SK-N-SH treated with all-trans-retinoic acid at 6 μM for 48 hours (cell line): ENCODE results near the gene STPG2.
"Not testable (repeated sequence)": the region's sequence is repeated elsewhere in the genome, so short reads cannot be mapped to it uniquely, and the experiment has no call there.

Experiments
- ATAC-seq: fragments of 200-7000 bp; cut with Tn5 transposase; 3 replicates; pipeline ENCODE4 v1.9.1; 2020; ENCODE audit warnings: mild to moderate bottlenecking, moderate library complexity
- ARNTL ChIP-seq: fragments of 450-650 bp; formaldehyde crosslinking; IDR thresholded peaks from 2 replicates; pipeline ENCODE4 v1.5.0; 2020; ENCODE audit warnings: low read depth, mild to moderate bottlenecking, moderate library complexity, borderline replicate concordance
- BACH2 ChIP-seq: fragments of 250-450 bp; sonication (Bioruptor Pico); IDR thresholded peaks from 2 replicates; pipeline ENCODE4 v1.9.0; 2021; ENCODE audit warnings: mild to moderate bottlenecking, borderline replicate concordance
- CREB5 ChIP-seq: fragments of 250-450 bp; sonication (Bioruptor Pico); IDR thresholded peaks from 2 replicates; pipeline ENCODE4 v1.5.1; 2020; ENCODE audit warnings: low read depth, mild to moderate bottlenecking, moderate library complexity
- CSDC2 ChIP-seq: fragments of 250-450 bp; sonication (Bioruptor Pico); IDR thresholded peaks from 2 replicates; pipeline ENCODE4 v1.5.0; 2020; ENCODE audit warnings: mild to moderate bottlenecking, moderate library complexity
- GLIS3 ChIP-seq: fragments of 250-450 bp; sonication (Bioruptor Pico); IDR thresholded peaks from 2 replicates; pipeline ENCODE4 v1.5.0; 2020; ENCODE audit warnings: mild to moderate bottlenecking, moderate library complexity
- PATZ1 ChIP-seq: fragments of 250-450 bp; sonication (Bioruptor Pico); IDR thresholded peaks from 2 replicates; pipeline ENCODE4 v1.8.0; 2020; ENCODE audit warnings: mild to moderate bottlenecking, moderate library complexity, borderline replicate concordance
- POU6F1 ChIP-seq: fragments of 250-450 bp; sonication (Bioruptor Pico); IDR thresholded peaks from 2 replicates; pipeline ENCODE4 v1.8.0; 2021; ENCODE audit warnings: low read depth, mild to moderate bottlenecking, moderate library complexity, borderline replicate concordance
- PPARA ChIP-seq: fragments of 250-450 bp; sonication (Bioruptor Pico); IDR thresholded peaks from 2 replicates; pipeline ENCODE4 v1.5.0; 2020; ENCODE audit warnings: mild to moderate bottlenecking, borderline replicate concordance
- RARB ChIP-seq: fragments of 250-450 bp; sonication (Bioruptor Pico); IDR thresholded peaks from 2 replicates; pipeline ENCODE4 v1.8.0; 2021; ENCODE audit warnings: mild to moderate bottlenecking, moderate library complexity
- SNAI2 ChIP-seq: fragments of 250-450 bp; sonication (Bioruptor Pico); IDR thresholded peaks from 2 replicates; pipeline ENCODE4 v1.5.0; 2020; ENCODE audit warnings: mild to moderate bottlenecking, moderate library complexity
- TCF4 ChIP-seq: fragments of 250-450 bp; sonication (Bioruptor Pico); IDR thresholded peaks from 2 replicates; pipeline ENCODE4 v1.8.0; 2021; ENCODE audit warnings: mild to moderate bottlenecking, moderate library complexity, borderline replicate concordance
- TOX ChIP-seq: fragments of 250-450 bp; sonication (Bioruptor Pico); IDR thresholded peaks from 2 replicates; pipeline ENCODE4 v1.8.0; 2021; ENCODE audit warnings: mild to moderate bottlenecking, moderate library complexity, borderline replicate concordance
- ZC3H10 ChIP-seq: fragments of 250-450 bp; sonication (Bioruptor Pico); IDR thresholded peaks from 2 replicates; pipeline ENCODE4 v1.5.1; 2021; ENCODE audit warnings: mild to moderate bottlenecking, moderate library complexity
- ZFP3 ChIP-seq: fragments of 250-450 bp; sonication (Bioruptor Pico); IDR thresholded peaks from 2 replicates; pipeline ENCODE4 v1.5.0; 2020; ENCODE audit warnings: mild to moderate bottlenecking, moderate library complexity
- ZNF565 ChIP-seq: fragments of 450-650 bp; formaldehyde crosslinking; conservative IDR thresholded peaks from 2 replicates; pipeline ENCODE4 v1.5.0; 2020; ENCODE audit warnings: low read depth, mild to moderate bottlenecking, moderate library complexity
- ZNF70 ChIP-seq: fragments of 450-650 bp; formaldehyde crosslinking; IDR thresholded peaks from 2 replicates; pipeline ENCODE4 v1.5.0; 2020; ENCODE audit warnings: mild to moderate bottlenecking, moderate library complexity
- ZNF8 ChIP-seq: fragments of 450-650 bp; formaldehyde crosslinking; IDR thresholded peaks from 2 replicates; pipeline ENCODE4 v1.5.0; 2020; ENCODE audit warnings: mild to moderate bottlenecking, moderate library complexity
- TF ChIP-seq, protein P1 (sequence below): fragments of 250-450 bp; sonication (Bioruptor Pico); IDR thresholded peaks from 2 replicates; pipeline ENCODE4 v1.5.1; 2021; ENCODE audit warnings: mild to moderate bottlenecking, moderate library complexity

The STPG2 gene

DNA sequence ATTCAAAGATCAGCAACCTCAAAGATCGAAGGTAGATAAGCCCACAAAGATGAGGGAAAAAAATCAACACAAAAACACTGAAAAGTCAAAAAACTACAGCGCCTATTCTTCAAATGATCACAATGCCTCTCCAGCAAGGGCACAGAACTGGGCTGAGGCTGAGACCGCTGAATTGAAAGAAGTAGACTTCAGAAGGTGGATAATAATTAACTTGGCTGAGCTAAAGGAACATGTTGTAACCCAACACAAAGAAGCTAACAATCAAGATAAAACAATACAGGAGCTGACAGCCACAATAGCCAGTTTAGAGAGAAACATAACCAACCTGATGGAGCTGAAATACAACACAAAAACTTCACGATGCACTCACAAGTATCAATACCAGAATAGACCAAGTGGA lies 231.1 kb downstream of the STPG2 start:
- TF ChIP-seq POU6F1 (no peak), TOX (CRISPR knock-in tag) (no peak), CSDC2 (CRISPR knock-in tag) (no peak), BACH2 (CRISPR knock-in tag) (no peak), ZNF565 (no peak), PATZ1 (CRISPR knock-in tag) (no peak), ZNF8 (CRISPR knock-in tag) (no peak), PPARA (CRISPR knock-in tag) (no peak), ZFP3 (CRISPR knock-in tag) (no peak), TCF4 (no peak), ARNTL (no peak), GLIS3 (CRISPR knock-in tag) (no peak), ZNF70 (CRISPR knock-in tag) (no peak)
- TF ChIP-seq, protein P1, sequence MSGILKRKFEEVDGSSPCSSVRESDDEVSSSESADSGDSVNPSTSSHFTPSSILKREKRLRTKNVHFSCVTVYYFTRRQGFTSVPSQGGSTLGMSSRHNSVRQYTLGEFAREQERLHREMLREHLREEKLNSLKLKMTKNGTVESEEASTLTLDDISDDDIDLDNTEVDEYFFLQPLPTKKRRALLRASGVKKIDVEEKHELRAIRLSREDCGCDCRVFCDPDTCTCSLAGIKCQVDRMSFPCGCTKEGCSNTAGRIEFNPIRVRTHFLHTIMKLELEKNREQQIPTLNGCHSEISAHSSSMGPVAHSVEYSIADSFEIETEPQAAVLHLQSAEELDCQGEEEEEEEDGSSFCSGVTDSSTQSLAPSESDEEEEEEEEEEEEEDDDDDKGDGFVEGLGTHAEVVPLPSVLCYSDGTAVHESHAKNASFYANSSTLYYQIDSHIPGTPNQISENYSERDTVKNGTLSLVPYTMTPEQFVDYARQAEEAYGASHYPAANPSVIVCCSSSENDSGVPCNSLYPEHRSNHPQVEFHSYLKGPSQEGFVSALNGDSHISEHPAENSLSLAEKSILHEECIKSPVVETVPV (CRISPR knock-in tag), result no peak
- TF ChIP-seq, all 23 proteins: peak for 0
- ATAC-seq, result no peak

DNA sequence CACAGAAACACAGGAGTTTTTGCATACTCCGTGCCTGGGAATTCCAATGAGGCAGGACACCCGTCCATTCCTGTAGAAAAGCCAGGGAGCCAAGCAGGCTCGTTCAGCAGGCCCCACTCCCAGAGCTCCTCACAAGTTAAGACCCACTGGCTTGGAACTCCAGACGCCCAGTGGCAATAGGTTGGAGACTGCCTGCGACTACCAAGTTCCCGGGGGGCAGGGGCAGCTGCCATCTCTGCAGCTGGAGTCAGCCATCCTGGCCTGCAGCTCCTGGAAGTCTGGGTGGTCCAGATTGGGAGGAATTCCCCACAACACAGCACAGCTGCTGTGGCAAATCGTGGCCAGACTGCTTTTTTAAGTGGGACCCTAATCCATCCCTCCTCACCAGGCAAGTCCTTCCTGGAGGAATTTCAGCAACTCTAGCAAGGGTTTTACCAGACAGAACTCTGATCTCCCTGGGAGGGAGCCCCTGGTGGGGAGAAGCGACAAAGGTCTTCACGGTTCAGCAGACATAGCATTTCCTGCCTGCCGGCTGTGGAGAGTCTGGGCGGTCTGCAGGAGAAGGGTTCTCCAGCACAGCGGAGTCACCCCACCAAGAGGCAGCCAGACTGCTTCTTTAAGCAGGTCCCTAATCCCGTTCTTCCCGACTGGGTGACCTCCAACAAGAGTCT lies 231.9 kb downstream of the STPG2 start:
- no peak for TF ChIP-seq CSDC2 (CRISPR knock-in tag)
- TF ChIP-seq PPARA (CRISPR knock-in tag), result no peak
- TF ChIP-seq PATZ1 (CRISPR knock-in tag), result no peak
- no peak for TF ChIP-seq SNAI2 (CRISPR knock-in tag)
- TF ChIP-seq ARNTL, result no peak
- ATAC-seq, result no peak

GRCh38 chr4:97910005-97910404 lies 233.3 kb downstream of the STPG2 start:
- TF ChIP-seq TOX (CRISPR knock-in tag) (no peak), RARB (no peak), CSDC2 (CRISPR knock-in tag) (no peak), ZC3H10 (CRISPR knock-in tag) (no peak), CREB5 (no peak), ZFP3 (CRISPR knock-in tag) (no peak)
- TF ChIP-seq, protein P1 (CRISPR knock-in tag), result no peak
- peak; percentile 69 for ATAC-seq

- not testable (repeated sequence) for ATAC-seq
Observed at GRCh38 chr4:97903436-97904189, 239.7 kb downstream of the STPG2 start.
